ENCODE data around the gene RBBP4.

- no peak for TF ChIP-seq POLR2A (IDR thresholded peaks at IDR 0.05)
- TF ChIP-seq CTCF (IDR thresholded peaks at IDR 0.05): no peak
Observed at GRCh38 chr1:32701421-32701911, 50.5 kb downstream of the RBBP4 start.
